SK-N-SH treated with all-trans-retinoic acid at 6 μM for 48 hours (cell line): ENCODE results near the gene C20orf173.

Experiments
- ARNTL ChIP-seq: fragments of 450-650 bp; formaldehyde crosslinking; IDR thresholded peaks from 2 replicates; pipeline ENCODE4 v1.5.0; 2020; ENCODE audit warnings: low read depth, mild to moderate bottlenecking, moderate library complexity, borderline replicate concordance
- CREB5 ChIP-seq: fragments of 250-450 bp; sonication (Bioruptor Pico); IDR thresholded peaks from 2 replicates; pipeline ENCODE4 v1.5.1; 2020; ENCODE audit warnings: low read depth, mild to moderate bottlenecking, moderate library complexity
- ISL1 ChIP-seq: fragments of 250-450 bp; sonication (Bioruptor Pico); IDR thresholded peaks from 2 replicates; pipeline ENCODE4 v2.1.2; 2022; ENCODE audit warnings: mild to moderate bottlenecking, moderate library complexity
- PATZ1 ChIP-seq: fragments of 250-450 bp; sonication (Bioruptor Pico); IDR thresholded peaks from 2 replicates; pipeline ENCODE4 v1.8.0; 2020; ENCODE audit warnings: mild to moderate bottlenecking, moderate library complexity, borderline replicate concordance
- SNAI2 ChIP-seq: fragments of 250-450 bp; sonication (Bioruptor Pico); IDR thresholded peaks from 2 replicates; pipeline ENCODE4 v1.5.0; 2020; ENCODE audit warnings: mild to moderate bottlenecking, moderate library complexity
- TOX ChIP-seq: fragments of 250-450 bp; sonication (Bioruptor Pico); IDR thresholded peaks from 2 replicates; pipeline ENCODE4 v1.8.0; 2021; ENCODE audit warnings: mild to moderate bottlenecking, moderate library complexity, borderline replicate concordance
- ZC3H10 ChIP-seq: fragments of 250-450 bp; sonication (Bioruptor Pico); IDR thresholded peaks from 2 replicates; pipeline ENCODE4 v1.5.1; 2021; ENCODE audit warnings: mild to moderate bottlenecking, moderate library complexity
- ZFP3 ChIP-seq: fragments of 250-450 bp; sonication (Bioruptor Pico); IDR thresholded peaks from 2 replicates; pipeline ENCODE4 v1.5.0; 2020; ENCODE audit warnings: mild to moderate bottlenecking, moderate library complexity

GRCh38 chr20:35547329-35547728 is 17.9 kb upstream of the C20orf173 start:
- TF ChIP-seq ARNTL (no peak), ISL1 (no peak), TOX (no peak), ZC3H10 (CRISPR knock-in tag) (no peak), CREB5 (CRISPR knock-in tag) (no peak), SNAI2 (CRISPR knock-in tag) (no peak), PATZ1 (CRISPR knock-in tag) (no peak), ZFP3 (no peak)
